D721Med (cell line): ENCODE results near the gene BAHCC1.

Experiments used
- DNase-seq: peaks from one replicate; pipeline ENCODE4 v3.0.0; 2011; ENCODE audit warnings: low spot score; ENCODE audit not compliant: insufficient read length
- FAIRE-seq: peaks from 2 replicates; lab custom pipeline; 2011; peaks lifted over from hg19 to GRCh38; lab: Jason Lieb, UNC
- CTCF ChIP-seq: IDR thresholded peaks from 2 replicates; pipeline ENCODE4 v1.5.1; 2012; ENCODE audit warnings: mild to moderate bottlenecking, control low read depth; ENCODE audit not compliant: insufficient read depth; ENCODE audit errors: missing control alignments

The BAHCC1 gene

GRCh38 chr17:81514739-81515529 is 119.7 kb downstream of the BAHCC1 start:
- no peak for FAIRE-seq
- TF ChIP-seq CTCF, result no peak
- DNase-seq, result no peak

GRCh38 chr17:81515530-81516041 is 120.3 kb downstream of the BAHCC1 start:
- FAIRE-seq (no peak), DNase-seq (no peak)
- TF ChIP-seq CTCF, result no peak
